Measurements from ENCODE around the gene SKAP1. TPM values are rescaled to one million over a fixed set of nuclear protein-coding genes. Genes with fewer than 3 reads are reported as not detected.

Gene SKAP1
- total and polyA plus RNA-seq, 2 of the 13 experiments (the other 11 are each of a cell fraction or from before 2014, with no cell fraction given), result 0.21 TPM; not detected in 1

DNA sequence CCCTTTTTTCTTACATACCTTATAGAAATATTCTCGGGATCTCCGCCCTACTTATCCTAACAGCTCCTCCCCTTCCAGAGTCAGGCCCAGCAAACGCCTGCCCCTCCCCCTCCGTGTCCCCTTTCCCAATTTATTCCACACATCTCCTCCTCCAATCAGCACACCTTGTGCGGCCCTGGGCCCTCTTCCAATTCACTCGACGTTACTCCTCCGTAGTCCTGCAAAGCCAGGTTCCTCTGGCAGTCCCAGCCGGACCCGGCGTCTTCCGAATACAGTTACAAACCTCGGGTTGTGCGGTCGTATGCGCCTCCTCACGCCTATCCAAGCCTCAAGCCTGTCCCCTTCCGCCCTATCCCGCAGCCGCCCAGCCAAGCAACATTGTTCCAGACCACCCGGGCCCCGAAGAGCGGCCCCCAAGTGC, 329.4 kb downstream of the SKAP1 start (continued):
- no peak; the same call in 1 of the 2 replicates for TF ChIP-seq ZNF737 (CRISPR knock-in tag; IDR thresholded peaks at IDR 0.05; ENCODE audit: borderline replicate concordance)
- TF ChIP-seq ZFP90 (CRISPR knock-in tag; IDR thresholded peaks at IDR 0.05; ENCODE audit: borderline replicate concordance), result 0 out of 2 replicates have a peak, but pooled peaks have one; percentile 17
- TF ChIP-seq, protein P1, sequence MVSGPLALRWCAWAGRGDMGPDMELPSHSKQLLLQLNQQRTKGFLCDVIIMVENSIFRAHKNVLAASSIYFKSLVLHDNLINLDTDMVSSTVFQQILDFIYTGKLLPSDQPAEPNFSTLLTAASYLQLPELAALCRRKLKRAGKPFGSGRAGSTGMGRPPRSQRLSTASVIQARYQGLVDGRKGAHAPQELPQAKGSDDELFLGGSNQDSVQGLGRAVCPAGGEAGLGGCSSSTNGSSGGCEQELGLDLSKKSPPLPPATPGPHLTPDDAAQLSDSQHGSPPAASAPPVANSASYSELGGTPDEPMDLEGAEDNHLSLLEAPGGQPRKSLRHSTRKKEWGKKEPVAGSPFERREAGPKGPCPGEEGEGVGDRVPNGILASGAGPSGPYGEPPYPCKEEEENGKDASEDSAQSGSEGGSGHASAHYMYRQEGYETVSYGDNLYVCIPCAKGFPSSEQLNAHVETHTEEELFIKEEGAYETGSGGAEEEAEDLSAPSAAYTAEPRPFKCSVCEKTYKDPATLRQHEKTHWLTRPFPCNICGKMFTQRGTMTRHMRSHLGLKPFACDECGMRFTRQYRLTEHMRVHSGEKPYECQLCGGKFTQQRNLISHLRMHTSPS (CRISPR knock-in tag; IDR thresholded peaks at IDR 0.05; ENCODE audit: low read depth), result no peak; the same call in 1 of the 2 replicates
- TF ChIP-seq SOX6 (IDR thresholded peaks at IDR 0.05), result no peak
- TF ChIP-seq SOX6 (CRISPR knock-in tag; IDR thresholded peaks at IDR 0.05), result no peak
- TF ChIP-seq RELA (CRISPR knock-in tag; IDR thresholded peaks at IDR 0.05), result no peak
- TF ChIP-seq SP4 (CRISPR knock-in tag; IDR thresholded peaks at IDR 0.05), result 0 out of 2 replicates have a peak, but pooled peaks have one; percentile 13
- TF ChIP-seq ELF3 (CRISPR knock-in tag; IDR thresholded peaks at IDR 0.05), result no peak
- TF ChIP-seq, protein P2, sequence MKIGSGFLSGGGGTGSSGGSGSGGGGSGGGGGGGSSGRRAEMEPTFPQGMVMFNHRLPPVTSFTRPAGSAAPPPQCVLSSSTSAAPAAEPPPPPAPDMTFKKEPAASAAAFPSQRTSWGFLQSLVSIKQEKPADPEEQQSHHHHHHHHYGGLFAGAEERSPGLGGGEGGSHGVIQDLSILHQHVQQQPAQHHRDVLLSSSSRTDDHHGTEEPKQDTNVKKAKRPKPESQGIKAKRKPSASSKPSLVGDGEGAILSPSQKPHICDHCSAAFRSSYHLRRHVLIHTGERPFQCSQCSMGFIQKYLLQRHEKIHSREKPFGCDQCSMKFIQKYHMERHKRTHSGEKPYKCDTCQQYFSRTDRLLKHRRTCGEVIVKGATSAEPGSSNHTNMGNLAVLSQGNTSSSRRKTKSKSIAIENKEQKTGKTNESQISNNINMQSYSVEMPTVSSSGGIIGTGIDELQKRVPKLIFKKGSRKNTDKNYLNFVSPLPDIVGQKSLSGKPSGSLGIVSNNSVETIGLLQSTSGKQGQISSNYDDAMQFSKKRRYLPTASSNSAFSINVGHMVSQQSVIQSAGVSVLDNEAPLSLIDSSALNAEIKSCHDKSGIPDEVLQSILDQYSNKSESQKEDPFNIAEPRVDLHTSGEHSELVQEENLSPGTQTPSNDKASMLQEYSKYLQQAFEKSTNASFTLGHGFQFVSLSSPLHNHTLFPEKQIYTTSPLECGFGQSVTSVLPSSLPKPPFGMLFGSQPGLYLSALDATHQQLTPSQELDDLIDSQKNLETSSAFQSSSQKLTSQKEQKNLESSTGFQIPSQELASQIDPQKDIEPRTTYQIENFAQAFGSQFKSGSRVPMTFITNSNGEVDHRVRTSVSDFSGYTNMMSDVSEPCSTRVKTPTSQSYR (CRISPR knock-in tag; IDR thresholded peaks at IDR 0.05; ENCODE audit: borderline replicate concordance), result peak; percentile 88
- TF ChIP-seq ETV6 (CRISPR knock-in tag; conservative IDR thresholded peaks at IDR 0.05), result 0 out of 2 replicates have a peak, but pooled peaks have one; percentile 10
- no peak for TF ChIP-seq ZNF792 (CRISPR knock-in tag; IDR thresholded peaks at IDR 0.05)
- TF ChIP-seq ZFY (CRISPR knock-in tag; IDR thresholded peaks at IDR 0.05), result no peak
- no peak for TF ChIP-seq ZNF646 (CRISPR knock-in tag; IDR thresholded peaks at IDR 0.05)
- no peak for TF ChIP-seq MYNN (CRISPR knock-in tag; IDR thresholded peaks at IDR 0.05; ENCODE audit: low read depth)
- peak; percentile 85; the same call in 1 of the 2 replicates for TF ChIP-seq ZNF816 (CRISPR knock-in tag; IDR thresholded peaks at IDR 0.05; ENCODE audit: borderline replicate concordance)

All from HepG2 (cell line).